HG03439 (cell line): ENCODE measurements around the gene EFCAB8.

Experiments
- ATAC-seq: cut with Tn5 transposase; IDR thresholded peaks from one replicate; pipeline ENCODE4 v1.9.1; 2021; ENCODE audit warnings: mild to moderate bottlenecking, moderate library complexity; ENCODE audit not compliant: unreplicated experiment

EFCAB8 gene

GRCh38 chr20:32984631-32985354 lies 126.1 kb downstream of the EFCAB8 start:
- ATAC-seq, result no peak

- ATAC-seq, result no peak
These were observed 126.9 kb downstream of the EFCAB8 start for GRCh38 chr20:32985596-32985995.

GRCh38 chr20:32986331-32986966 lies 127.7 kb downstream of the EFCAB8 start:
- ATAC-seq, result no peak

- ATAC-seq, result no peak
These were observed 128.5 kb downstream of the EFCAB8 start for GRCh38 chr20:32987044-32987825.

- no peak for ATAC-seq
These were observed 129.3 kb downstream of the EFCAB8 start for GRCh38 chr20:32988008-32988407.

GRCh38 chr20:32989507-32990283 lies 131.0 kb downstream of the EFCAB8 start:
- ATAC-seq, result no peak

- no peak for ATAC-seq
These were observed 131.7 kb downstream of the EFCAB8 start for GRCh38 chr20:32990426-32990825.

- ATAC-seq, result no peak
These were observed 132.7 kb downstream of the EFCAB8 start for GRCh38 chr20:32991383-32991782.

GRCh38 chr20:32991792-32992641 lies 133.3 kb downstream of the EFCAB8 start:
- no peak for ATAC-seq

- ATAC-seq, result no peak
These were observed 134.8 kb downstream of the EFCAB8 start for GRCh38 chr20:32993496-32994050.

- no peak for ATAC-seq
These were observed 137.1 kb downstream of the EFCAB8 start for GRCh38 chr20:32995802-32996201.

GRCh38 chr20:32997431-32997830 lies 138.7 kb downstream of the EFCAB8 start:
- no peak for ATAC-seq

- ATAC-seq, result no peak
These were observed 141.0 kb downstream of the EFCAB8 start for GRCh38 chr20:32999603-33000250.

- ATAC-seq, result no peak
These were observed 142.2 kb downstream of the EFCAB8 start for GRCh38 chr20:33000802-33001466.

- no peak for ATAC-seq
These were observed 143.5 kb downstream of the EFCAB8 start for GRCh38 chr20:33002087-33002808.

- no peak for ATAC-seq
These were observed 145.5 kb downstream of the EFCAB8 start, which contains the start of gene SUN5 for GRCh38 chr20:33004141-33004751. Gene SUN5 (minus strand): TSS chr20:33004433. CDS start chr20:33004340, 93 bp downstream.

- no peak for ATAC-seq
These were observed 146.4 kb downstream of the EFCAB8 start for GRCh38 chr20:33005132-33005566.
